ENCODE data around the gene SDCBP2.

GRCh38 chr20:1294497-1294896 lies 34.4 kb downstream of the SDCBP2 start:
- TF ChIP-seq POLR2A (IDR thresholded peaks at IDR 0.05; ENCODE audit: low read length) (no peak), GATA1 (IDR thresholded peaks at IDR 0.05; ENCODE audit: low read depth, low read length) (no peak)
